ENCODE measurements around the gene SYT12.

DNA sequence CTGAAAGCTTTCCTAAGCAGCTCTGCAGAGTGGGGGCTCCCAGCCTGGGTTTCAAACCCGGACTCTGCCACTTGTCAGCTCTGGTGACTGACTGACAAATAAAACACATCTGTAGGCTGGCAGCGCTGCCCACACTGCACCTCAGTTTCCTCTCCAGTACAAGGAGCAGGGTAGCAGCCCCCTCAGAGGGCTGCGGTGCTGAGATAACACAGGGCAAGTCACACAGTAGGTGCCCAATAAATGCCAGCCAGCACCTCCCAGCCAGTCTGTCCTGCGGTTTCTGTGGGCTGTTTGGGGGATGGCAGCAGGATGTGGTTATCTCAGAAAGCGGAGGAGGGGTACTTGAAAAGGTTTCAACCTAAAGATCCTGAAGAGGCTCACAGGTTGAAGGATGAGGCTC is 1.5 kb downstream of the SYT12 start:
- TF ChIP-seq POLR2A (IDR thresholded peaks at IDR 0.05) = no peak
- TF ChIP-seq EP300 (IDR thresholded peaks at IDR 0.05) = no peak
- TF ChIP-seq, protein P1, sequence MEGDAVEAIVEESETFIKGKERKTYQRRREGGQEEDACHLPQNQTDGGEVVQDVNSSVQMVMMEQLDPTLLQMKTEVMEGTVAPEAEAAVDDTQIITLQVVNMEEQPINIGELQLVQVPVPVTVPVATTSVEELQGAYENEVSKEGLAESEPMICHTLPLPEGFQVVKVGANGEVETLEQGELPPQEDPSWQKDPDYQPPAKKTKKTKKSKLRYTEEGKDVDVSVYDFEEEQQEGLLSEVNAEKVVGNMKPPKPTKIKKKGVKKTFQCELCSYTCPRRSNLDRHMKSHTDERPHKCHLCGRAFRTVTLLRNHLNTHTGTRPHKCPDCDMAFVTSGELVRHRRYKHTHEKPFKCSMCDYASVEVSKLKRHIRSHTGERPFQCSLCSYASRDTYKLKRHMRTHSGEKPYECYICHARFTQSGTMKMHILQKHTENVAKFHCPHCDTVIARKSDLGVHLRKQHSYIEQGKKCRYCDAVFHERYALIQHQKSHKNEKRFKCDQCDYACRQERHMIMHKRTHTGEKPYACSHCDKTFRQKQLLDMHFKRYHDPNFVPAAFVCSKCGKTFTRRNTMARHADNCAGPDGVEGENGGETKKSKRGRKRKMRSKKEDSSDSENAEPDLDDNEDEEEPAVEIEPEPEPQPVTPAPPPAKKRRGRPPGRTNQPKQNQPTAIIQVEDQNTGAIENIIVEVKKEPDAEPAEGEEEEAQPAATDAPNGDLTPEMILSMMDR (IDR thresholded peaks at IDR 0.05) = no peak
- TF ChIP-seq POLR2AphosphoS5 (IDR thresholded peaks at IDR 0.05) = no peak

Data from gastroesophageal sphincter (tissue), 3 donors.